HG02885 (cell line): ENCODE measurements around the gene CHAD.
"Not testable (repeated sequence)": the region's sequence is repeated elsewhere in the genome, so short reads cannot be mapped to it uniquely, and the experiment has no call there.

Experiments used
- ATAC-seq: cut with Tn5 transposase; IDR thresholded peaks from one replicate; pipeline ENCODE4 v1.9.1; 2021; ENCODE audit warnings: mild to moderate bottlenecking; ENCODE audit not compliant: unreplicated experiment, poor library complexity

CHAD gene

DNA sequence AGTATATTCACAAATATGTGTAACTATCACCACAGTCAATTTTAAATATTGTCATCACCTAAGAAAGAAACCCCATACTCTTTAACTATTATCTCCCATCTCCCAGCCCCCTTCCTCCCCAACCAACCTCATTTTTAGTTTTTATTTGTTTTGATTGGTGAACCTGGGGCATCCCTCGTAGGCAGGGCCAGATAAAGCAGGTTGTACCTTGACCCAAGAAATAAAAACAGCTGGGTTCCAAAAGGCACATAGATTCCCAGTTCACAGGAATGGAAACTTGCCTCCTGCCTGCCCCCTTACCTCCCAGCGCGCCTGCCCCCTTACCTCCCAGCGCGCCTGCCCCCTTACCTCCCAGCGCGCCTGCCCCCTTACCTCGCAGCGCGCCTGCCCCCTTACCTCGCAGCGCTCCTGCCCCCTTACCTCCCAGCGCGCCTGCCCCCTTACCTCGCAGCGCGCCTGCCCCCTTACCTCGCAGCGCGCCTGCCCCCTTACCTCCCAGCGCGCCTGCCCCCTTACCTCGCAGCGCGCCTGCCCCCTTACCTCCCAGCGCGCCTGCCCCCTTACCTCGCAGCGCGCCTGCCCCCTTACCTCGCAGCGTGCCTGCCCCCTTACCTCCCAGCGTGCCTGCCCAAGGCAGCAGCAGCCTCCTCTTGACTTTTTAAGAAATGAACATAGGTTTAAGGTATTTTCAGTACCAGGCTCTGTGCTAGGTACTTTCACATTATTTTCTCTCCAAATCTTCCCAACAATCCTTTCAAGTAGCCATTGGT, 7.3 kb upstream of the CHAD start:
- not testable (repeated sequence) for ATAC-seq

DNA sequence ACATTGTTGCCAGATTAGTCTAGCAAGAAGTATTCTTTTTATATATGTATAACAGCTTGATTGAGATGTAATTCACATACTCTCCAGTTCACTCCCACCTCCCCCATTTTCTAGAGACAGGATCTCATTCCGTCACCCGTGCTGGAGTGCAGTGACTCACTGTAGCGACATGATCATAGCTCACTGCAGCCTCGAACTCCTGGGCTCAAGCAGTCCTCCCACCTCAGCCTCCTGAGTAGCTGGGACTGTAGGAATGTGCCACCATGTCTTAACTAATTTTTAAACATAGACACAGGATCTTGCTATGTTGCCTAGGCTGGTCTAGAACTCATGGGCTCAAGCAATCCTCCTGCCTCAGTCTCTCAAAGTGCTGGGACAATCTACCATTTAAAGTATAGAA, 6.7 kb upstream of the CHAD start:
- no peak for ATAC-seq

DNA sequence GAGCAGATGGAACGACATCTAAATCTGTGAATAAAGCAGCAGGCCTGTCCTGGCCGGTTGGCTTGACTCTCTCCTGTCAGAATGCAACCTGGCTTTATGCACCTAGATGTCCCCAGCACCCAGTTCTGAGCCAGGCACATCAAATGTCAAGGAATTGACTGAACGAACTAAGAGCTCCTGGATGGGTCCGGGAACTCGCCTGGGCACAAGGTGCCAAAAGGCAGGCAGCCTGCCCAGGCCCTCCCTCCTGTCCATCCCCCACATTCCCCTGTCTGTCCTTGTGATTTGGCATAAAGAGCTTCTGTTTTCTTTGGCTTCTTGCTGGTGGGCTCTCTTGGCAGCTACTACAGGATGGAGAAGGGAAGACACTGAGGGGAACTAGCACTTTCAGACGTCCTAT, 5.8 kb upstream of the CHAD start:
- ATAC-seq, result no peak

DNA sequence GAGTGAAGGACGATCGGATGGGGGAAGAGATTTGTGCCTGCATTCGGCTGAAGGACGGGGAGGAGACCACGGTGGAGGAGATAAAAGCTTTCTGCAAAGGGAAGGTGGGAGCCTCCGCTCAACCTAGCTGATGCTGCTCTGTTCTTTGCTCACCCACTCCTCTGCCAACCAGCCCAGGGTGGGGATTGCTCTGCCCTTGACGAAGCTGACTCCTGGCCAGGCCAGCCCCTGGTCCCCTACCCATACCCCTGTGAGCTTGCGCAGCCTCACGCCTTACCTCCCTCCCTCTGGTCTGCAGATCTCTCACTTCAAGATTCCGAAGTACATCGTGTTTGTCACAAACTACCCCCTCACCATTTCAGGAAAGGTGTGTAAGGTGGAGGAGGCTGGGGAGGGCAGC, 5.2 kb upstream of the CHAD start:
- ATAC-seq, result no peak

DNA sequence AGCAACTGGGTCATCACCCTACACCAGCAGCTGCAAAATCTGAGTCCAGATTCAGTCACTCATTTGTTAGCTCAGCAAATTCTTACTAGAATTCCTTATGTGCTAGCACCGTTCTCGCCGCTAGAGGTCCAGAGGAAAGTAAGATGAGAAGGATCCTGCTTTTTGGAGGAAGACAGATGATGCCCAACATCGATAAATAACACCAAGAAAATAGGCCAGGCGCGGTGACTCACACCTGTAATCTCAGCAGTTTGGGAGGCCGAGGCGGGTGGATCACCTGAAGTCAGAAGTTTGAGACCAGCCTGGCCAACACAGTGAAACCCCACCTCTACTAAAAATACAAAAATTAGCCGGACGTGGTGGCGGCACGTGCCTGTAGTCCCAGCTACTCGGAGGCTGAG, 4.1 kb upstream of the CHAD start:
- not testable (repeated sequence) for ATAC-seq

DNA sequence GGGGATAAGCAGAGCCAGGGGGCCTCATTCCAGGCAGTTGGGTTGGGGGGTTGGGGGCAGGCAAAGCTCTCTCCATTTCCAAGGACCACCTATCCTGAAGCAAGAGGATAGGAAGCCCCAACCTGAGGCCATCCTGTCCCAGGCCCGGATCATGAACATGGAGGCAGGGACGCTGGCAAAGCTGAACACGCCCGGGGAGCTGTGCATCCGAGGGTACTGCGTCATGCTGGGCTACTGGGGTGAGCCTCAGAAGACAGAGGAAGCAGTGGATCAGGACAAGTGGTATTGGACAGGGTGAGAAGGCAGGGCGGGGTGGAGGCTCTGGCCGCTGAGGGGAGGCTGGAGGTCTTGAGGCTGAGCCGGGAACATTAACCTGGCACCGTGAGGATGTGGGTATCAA, 3.6 kb upstream of the CHAD start:
- no peak for ATAC-seq

DNA sequence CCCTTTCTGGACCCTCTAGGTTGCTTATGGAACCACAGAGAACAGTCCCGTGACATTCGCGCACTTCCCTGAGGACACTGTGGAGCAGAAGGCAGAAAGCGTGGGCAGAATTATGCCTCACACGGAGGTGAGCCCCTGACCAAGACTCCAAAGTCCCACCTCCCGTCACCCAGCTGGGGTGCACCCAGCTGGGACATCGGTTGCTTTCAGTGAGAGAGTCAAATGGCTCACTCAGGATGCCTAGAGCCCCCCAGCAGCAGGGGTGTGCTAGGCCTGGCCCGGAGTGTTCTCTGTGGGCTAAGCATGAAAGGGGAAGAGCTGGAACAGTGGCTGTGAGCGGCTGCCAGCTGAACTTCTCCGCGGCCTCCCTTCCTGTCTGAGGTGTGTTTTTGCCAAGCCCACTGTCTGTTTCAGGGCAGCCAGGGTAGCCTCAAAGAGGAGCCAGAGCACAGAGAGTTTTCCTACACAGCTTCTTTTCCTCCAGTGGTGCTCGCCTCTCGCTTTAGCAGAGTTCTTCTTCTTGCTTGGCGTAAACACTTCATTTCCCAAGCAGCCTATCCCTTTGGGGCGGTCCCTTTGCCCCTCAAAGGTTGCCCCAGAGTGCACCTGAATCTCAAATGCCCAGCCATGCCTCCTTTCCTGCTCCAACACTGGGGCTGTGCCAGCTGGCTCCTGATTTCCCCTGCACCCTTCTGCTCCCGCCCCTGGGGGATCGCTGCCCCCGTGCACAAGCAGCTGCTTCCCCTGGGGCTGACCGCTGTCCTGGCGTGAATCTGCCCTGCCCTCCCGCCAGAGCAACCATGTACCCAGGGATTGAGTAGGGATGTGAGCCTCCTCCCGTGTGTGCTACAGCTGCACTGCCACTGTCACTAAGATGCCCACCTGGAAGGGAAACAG, 2.6 kb upstream of the CHAD start:
- ATAC-seq, result no peak

DNA sequence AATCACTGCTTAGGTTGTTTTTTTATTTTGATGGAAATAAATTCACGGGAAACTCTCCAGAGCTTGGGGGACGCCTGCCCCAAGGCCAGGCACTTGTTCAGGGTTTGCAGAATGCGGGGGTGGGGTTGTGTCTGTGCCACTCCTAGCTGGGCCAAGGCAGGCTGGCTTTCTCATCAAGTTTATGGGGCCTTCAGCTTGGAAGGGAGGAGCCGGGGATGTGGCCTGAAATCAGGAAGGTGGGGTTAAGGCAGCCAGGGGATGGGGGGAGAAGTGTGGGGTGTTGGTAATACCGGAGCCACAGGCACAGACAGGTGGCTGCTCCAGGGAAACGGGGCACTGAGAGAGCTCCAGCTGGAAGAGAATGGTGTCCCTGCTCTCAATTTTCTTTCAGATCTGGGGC, 1.7 kb upstream of the CHAD start:
- no peak for ATAC-seq

DNA sequence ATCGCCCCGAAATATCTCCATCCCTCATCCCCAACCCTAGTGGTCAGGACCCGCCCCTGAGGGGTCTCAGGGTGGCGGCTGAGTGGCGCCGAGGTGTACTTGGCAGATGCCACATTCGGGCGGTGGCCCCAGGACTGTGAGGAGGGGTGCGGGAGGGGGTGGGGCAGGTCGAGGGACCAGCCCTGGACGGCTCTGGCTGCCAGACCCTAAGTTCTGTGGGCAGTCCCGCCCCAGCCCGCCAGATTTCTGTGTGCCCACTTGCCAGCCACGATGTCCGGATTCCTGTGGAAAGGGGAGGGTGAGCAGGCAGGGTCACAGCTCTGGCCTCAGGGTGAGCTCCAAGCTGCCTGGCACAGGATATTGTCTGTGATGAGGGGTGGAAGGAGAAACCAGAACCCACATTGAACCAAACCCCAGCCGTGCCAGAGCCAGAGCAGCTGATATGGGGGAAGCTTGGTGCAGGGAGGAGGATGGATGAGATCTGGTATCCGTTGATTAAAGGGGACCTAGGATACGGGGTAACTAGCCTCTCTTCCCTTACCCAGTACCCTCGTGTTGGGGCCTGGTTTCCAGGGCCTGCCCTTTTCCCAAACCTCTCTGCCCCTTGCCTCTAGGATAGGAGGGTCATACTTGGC, 1.1 kb upstream of the CHAD start:
- ATAC-seq, result no peak

DNA sequence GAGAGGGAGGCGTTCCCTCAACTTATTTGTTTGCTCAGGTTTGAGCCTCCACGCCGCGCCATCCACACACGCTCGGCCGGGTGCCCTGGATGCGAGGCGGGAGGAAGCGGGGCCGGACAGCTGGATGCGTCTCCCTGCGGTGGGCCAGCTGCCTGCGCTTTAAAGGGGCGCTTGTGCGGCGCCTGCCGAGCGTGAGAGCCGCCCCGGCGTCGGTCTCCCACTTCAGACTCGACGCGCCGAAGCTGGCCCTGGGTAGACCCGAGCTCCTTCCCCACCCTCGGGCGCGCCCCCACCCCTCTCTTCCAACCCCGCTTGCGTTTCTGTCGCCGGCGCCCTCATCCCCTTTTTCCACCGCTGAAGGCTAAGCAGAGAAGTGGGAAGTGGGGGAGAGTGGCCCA, 527 bp upstream of the CHAD start:
- ATAC-seq, result no peak

DNA sequence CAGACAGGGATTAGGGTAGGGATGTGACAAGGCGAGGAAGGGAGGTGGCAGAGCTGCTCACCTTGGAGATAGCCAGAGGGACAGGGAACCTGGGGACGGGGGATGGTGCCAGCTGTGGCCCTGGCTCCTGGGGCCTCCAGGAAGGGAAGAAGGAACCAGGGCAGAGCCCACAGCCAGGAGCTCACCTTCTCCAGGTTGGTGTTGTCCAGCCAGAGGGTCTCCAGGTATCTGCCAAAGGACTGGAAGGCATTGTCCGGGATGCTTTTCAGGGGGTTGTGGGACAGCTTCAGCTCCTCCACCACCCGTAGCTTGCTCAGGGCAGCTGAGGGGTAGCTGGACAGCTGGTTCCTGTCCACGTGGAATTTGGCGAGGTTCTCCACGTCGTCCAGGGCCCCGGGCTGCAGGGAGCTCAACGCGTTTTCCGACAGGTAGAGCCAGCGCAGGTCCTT, 801 bp downstream of the CHAD start:
- no peak for ATAC-seq

DNA sequence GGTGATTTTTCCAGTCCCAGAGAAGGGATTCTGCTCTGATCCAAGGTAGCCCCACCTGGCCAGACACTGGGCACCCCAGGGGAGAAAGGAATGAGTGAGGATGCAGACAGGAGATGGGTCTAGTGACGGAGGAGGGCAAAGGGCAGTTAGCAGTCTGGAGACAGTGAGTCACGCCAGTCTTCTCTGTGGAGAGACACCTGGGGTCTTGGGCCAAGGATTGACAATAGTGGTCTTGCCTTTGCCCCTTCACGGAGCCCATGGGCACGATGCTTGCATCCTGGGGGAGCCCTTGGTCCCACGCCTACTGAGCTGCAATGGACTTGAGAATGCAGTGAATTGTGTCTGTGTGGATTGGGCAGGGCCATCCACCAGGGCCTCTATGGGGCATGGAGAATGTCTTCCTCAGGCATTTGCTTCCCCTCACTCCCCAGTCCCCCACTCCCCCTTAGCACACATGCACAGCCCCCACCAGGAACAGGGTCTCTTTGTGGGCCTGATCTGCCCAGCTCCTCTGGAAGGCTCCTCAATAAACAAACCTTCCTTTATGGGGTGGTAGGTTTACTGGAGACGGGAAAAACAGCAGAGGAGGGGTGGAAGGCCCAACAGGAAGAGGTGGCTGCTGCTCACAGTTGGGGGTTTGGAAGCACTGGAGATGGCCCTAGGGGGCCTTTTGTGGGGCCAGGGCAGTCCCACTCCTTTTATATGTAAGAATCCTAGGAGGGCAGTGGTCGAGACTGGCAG, 1.4 kb downstream of the CHAD start:
- ATAC-seq, result no peak

DNA sequence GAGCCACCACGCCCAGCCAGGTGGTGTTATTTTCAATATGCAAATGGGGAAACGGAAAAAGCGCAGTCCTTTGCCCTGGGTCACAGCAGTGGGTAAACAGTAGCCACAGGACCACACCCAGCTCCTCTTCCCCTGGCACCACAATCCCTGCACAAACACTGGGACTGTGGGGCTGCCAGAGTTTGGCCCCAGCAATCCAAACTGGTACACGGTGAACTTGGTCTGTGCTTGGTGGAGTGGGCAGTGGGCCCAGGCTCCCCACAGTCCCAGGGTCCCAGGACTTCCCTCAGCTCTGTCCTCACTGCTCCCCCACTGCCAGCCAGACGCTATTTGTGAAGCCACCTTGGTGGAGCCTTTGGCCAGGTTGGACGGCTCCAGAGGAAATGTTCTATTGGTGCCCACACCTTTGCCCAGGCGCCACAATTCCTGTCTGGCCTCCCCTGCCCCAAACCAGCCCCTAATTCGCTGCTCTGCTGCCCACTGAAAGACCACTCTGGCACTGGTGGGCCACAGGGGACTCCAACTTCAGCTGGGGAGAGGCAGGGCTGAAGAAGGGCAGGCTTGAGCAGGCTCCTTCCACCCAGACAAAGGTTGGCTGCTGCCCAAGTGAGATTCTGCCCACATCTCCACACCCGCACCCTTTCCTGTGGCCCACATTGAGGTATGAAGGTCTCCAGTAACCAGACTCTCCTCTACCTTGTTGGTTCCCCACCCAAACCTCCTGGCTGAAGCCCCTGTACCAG, 2.1 kb downstream of the CHAD start:
- no peak for ATAC-seq

DNA sequence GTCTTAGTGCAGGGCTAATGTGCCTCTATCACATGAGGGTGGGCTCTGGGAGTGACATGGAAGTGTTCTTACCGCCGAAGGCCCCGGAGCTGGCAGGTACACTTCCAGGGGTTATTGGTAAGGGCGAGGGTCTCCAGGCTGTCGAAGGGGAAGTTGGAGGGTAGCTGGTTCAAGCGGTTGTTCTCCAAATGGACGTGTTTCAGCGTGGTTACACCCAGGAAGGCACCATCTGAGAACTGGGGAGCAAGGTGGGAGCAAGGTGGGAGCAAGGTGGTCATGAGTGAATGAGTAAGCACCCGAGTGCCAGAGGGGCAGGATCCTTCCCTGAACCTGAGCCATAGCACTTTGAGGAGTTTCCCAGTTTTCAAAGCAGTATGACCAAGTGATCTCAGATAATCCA, 3.0 kb downstream of the CHAD start:
- no peak for ATAC-seq

DNA sequence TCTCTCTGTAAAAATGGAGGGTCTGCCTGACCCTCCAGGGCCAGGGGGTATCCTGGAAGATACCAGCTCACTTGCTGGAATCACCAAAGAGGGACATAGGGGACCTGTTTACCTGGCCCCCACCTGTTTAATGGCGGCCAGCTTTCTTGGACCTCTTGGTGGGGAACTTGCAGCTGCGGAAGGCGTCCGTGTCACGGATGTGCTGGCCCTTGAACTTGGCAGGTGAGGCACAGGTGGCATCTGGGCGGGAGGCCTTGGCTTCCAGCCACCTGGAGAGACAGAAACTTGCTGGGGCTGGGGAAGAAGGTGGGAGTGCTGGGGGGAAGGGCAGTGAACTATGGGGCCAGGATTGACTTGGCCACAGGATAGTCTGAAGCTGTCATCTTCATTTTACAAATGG, 3.5 kb downstream of the CHAD start:
- no peak for ATAC-seq

DNA sequence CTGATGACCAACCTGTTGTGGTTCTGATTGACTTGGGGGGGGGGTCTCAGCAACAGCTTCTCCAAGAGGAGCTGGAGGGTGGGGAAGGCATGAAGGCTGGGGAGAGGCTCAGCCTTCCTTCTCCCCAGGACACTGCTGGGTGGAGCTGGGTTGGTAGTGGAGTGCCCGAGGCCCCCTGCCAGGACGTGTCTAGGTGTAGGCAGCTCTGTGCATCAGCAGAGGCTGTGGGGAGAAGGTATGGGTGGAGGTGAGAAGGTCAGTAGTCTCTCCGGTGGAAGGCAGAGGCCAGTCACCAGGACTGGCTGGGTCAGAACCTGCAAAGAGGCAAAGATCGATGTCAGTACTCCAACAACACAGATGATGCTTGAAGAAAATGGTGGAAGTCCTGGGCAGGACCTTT, 3.9 kb downstream of the CHAD start:
- ATAC-seq, result no peak

DNA sequence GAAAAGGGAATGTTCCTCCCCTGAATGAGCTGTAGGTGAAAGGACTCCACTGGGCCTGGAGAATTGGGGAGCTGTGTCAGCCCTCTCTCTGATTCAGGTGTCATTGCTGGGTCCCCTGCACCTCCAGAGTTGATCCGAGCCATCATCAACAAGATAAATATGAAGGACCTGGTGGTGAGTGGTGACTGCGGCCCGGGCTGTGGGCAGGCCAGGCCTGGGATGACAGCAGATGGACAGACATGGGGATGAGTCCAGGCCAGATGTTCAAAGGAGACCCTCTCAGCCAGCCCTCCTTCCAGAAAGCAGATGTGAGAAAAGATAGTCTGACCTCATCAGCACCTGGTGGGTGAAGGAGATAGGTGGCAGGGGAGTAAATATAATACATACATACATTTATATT, 4.6 kb downstream of the CHAD start:
- ATAC-seq, result no peak

DNA sequence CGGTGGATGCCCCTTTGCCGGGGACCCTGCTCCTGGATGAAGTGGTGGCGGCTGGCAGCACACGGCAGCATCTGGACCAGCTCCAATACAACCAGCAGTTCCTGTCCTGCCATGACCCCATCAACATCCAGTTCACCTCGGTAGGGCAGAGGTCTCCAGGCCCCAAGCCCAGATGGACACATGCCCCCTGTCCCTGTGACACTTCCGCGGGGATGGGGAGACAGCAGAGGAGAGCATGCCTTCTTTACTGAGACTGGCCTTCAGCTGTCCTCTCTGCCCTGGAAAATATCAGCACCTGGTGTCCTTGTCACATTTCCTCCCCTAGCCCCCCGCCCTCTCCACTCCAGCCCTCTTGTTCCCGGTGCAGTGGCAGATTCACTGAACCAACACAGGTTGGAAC, 6.2 kb downstream of the CHAD start:
- ATAC-seq, result no peak

DNA sequence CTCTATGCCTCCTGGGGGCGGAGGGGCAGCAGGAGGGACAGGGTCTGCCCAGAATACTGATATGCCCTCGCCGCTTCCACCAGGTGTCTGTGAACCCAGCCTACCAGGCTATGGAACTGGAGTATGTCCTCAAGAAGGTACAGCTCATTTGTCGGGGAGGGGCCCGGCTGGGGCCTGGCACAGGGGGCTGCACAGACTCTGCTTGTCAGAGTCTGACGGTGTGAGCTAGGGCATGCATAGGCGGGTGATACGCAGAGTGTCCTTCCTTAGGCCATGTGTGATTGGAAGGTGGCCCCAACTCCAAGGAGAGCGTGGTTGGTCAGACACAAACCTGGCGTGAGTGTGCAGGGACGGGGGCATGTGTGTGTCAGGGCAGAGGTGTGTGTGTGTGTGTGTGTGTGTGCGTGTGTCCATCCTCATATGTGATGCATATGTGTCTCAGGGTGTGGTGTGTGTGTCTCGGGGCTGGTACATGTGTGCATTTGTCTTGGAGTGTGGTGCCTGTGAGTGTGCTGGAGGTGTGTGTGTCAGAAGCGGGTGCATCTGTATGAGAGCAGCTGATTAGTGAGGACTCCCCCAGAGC, 7.0 kb downstream of the CHAD start:
- no peak for ATAC-seq
